HG03439 (cell line): Measurements from ENCODE around the gene WDR70.
"Not testable (repeated sequence)": the region's sequence is repeated elsewhere in the genome, so short reads cannot be mapped to it uniquely, and the experiment has no call there.

Experiments
- ATAC-seq: cut with Tn5 transposase; IDR thresholded peaks from one replicate; pipeline ENCODE4 v1.9.1; 2021; ENCODE audit warnings: mild to moderate bottlenecking, moderate library complexity; ENCODE audit not compliant: unreplicated experiment

The WDR70 gene

DNA sequence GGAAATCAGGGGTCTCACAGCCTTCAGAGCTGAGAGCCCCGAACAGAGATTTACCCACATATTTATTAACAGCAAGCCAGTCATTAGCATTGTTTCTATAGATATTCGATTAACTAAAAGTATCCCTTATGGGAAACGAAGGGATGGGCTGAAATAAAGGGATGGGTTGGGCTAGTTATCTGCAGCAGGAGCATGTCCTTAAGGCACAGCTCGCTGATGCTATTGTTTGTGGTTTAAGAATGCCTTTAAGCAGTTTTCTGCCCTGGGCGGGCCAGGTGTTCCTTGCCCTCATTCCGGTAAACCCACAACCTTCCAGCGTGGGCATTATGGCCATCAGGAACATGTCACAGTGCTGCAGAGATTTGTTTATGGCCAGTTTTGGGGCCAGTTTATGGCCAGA is 74.1 kb downstream of the WDR70 start:
- ATAC-seq, result not testable (repeated sequence)

DNA sequence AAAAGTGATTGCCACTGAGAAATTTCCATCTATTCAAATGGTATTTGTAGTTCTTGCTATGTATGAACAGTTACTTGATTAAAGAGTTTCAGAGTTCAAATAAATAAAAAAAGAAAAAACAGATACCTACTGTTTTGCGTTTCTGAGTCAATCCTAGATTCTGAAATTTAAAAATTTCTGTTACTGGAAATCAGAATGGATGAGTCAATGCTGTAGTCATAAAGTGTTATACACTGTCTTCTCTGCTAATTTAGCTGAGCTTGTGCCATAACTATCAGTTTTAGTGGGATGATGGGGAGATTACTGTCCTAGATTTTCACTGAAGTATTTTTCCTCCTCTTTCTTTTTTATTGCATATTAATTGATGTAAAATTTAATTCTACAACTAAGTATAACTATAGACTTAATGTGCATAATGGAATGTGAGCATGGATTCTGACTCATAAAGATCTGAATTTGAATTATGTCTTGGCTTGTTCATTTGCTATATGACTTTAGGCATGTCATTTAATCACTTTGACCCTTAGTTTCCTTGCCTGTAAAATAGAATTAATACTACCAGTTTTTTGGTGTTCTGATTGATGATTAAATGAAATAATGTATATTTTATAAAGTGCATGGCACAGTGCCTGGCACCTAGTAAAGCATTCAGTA is 75.4 kb downstream of the WDR70 start:
- not testable (repeated sequence) for ATAC-seq

GRCh38 chr5:37463191-37464051 is 84.3 kb downstream of the WDR70 start:
- ATAC-seq, result not testable (repeated sequence)

DNA sequence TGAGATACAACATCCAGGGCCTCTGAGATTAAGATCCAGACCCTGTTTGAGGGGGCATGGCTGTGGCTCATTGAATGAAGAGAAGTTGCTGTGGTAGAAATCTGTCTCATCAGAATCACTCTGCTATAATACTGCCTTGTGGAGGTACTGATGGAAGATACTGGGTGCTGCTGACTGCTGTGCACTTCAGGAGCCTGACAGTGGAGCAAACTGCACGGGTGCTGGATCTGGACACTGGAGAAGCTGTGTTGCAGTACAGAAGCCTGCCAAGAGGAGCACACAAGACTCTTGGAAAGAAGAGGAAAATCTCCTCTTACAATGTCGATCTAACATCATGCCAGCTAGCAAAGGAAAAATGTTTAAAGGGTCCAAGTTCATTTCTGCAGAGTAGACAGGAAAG is 85.5 kb downstream of the WDR70 start:
- not testable (repeated sequence) for ATAC-seq

DNA sequence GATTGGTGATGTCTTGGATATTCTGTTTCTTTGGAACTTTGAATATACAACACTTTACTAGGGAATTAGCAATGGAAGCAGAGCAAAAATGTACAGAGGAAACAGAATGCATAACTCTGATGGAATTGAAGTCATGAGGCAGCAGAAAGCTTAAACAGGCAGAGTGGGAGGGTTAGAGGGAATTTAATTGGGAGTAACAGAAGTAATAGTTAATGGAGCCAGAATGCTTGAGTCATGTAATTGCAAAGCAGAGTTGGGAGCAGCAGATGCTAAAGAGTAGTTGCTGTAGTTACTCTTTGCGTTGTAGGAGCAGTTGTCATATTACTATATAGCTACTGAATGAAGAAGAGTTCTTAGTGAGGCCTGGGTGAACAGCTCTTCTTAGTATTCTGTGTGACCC is 90.3 kb downstream of the WDR70 start:
- not testable (repeated sequence) for ATAC-seq

GRCh38 chr5:37471666-37472197 is 92.6 kb downstream of the WDR70 start:
- no peak for ATAC-seq

DNA sequence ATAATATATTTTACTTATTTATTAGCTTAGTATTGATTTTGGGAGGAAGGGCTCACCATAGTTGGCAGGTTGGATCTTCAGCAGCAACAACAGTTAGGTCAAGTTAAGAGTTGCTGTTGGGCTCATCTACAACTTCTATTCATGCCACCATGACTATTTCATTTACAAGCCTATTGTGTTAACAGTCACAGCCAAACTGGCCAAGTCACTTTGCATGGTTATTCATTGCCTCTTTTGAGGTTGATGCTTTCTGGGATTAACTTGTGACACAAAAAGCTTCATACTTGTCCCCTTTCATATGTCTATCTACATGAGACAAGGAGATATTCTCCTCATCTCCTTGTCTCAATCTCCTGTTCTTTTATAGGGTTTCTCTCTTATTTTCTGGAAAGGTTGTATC is 98.3 kb downstream of the WDR70 start:
- no peak for ATAC-seq

- ATAC-seq, result no peak
Observed at GRCh38 chr5:37478121-37478894, 99.2 kb downstream of the WDR70 start.

DNA sequence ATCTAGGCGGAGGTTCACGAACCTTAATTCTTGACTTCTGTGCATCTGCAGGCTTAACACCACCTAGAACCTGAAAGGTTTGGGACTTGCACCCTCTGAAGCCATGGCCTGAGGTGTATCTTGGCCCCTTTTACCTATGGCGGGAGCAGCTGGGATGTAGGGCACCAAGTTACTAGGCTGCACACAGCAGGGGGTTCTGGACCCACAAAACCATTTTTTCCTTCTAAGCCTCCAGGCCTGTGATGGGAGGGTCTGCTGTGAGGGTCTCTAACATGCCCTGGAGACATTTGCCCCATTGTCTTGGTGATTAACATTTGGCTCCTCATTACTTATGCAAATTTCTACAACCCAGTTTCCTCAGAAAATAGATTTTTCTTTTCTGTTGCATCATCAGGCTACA is 102.3 kb downstream of the WDR70 start:
- not testable (repeated sequence) for ATAC-seq

- no peak for ATAC-seq
Observed at GRCh38 chr5:37490120-37490810, 111.1 kb downstream of the WDR70 start.

DNA sequence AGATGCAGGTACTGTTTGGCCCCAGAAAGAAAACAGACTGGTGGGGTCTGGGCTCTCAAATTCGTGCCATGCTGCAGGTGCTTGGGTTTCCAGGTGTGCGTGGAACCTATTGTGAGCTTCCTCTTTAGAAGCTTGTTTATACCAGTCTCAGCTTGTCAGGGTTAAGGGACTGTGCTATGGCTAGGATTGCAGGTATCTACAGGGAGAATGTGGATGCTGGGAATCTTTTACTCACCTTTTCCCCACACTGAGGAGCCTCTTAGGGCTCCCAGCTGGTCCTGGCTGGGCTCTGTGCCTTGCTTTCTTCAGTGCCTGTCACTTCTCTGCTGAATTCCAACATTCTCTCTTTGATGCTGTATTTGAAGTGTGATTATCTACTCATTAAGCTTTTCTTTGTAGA is 111.8 kb downstream of the WDR70 start:
- ATAC-seq, result no peak

DNA sequence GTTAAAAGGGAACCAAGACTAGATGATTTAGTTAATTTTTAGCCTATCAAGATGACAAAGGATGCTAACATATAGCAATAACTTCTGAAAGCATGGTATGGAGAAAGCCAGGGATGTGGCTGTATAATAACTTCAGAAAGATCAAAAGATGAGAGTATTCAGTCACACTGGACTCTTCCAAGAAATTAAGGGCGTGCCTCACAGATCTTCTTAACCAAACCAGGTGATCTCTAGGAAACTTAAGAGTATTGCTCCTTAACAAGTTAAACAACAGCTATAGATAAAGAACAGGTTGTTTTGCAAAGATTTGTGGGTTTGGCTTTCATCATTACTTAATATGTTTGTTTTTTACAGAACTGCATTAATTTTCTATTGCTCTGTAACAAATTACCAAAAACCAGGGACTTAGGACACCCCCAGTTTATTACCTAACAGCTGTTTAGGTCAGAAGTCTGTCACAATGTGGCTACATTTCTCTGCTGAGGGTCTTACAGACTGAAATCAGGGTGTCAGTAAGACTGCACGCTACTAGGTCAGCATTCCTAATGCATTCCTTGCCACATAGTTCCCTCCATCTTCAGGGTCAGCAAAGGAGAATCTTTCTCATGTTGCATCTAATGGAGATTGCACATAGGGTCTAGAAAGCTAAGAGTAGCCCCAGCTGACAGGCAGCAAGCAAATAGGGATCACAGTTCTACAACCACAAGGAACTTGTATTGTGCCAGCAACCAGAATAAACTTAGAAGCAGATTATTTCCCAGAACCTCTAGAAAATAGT is 113.8 kb downstream of the WDR70 start:
- no peak for ATAC-seq

DNA sequence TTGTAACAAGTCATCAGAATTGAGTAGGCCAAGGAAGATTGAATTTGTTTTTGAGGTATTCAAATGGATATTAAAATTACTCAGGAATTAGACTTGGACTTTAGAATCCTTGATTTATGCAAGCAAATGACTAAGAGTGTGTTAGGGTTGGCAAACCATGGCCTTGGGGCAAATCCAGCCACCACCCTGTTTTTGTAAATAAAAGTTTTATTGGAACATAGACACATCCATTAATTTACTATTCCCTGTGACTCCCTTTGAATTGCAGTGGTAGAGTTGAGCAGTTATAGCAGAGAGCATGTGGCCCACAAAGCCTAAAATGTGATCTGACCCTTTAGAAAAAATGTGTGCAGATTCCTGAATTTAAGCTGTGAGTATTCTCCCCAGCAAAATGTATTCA is 115.6 kb downstream of the WDR70 start:
- no peak for ATAC-seq

- no peak for ATAC-seq
Observed at GRCh38 chr5:37495210-37495609, 116.1 kb downstream of the WDR70 start.

DNA sequence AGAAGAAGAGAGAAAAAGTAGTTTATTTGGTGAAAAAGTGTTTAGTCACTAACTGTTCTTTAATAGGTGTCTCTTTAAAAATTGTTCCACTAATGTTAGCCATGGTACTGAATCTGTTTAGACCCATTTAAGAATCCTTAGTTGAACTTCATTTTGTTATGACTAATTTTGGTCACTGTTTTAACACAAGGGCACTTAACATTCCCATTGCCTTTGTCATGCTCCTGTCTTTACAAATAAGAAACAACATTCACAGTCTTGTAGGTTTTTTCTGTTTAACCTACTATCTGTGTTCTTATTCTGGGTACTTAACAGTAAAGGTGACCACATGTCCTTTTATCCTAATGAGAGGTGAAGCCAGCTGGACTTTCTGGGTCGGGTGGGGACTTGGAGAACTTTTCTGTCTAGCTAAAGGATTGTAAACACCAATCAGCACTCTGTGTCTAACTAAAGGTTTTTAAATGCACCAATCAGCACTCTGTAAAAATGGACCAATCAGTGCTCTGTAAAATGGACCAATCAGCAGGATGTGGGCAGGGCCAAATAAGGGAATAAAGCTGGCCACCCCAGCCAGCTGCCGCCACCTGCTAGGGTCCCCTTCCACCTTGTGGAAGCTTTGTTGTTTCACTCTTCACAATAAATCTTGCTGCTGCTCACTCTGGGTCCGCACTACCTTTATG is 116.7 kb downstream of the WDR70 start:
- ATAC-seq, result no peak

- no peak for ATAC-seq
Observed at GRCh38 chr5:37496902-37497445, 117.9 kb downstream of the WDR70 start.

DNA sequence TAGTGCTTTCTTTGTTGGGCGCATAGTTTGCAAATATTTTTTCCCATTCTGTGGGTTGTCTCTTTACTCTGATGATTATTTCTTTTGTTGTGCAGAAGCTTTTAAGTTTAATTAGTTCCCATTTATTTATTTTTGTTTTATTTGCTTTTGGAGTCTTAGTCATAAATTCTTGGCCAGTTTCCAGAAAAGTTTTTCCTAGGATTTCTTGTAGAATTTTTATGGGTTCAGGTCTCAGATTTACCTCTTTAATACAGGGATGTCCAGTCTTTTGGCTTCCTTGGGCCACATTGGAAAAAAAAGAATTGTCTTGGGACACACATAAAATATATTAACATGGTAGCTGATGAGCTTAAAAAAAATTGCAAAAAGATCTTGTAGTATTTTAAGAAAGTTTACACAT is 122.0 kb downstream of the WDR70 start:
- ATAC-seq, result no peak

GRCh38 chr5:37506241-37506640 is 127.1 kb downstream of the WDR70 start:
- no peak for ATAC-seq

- no peak for ATAC-seq
Observed at GRCh38 chr5:37506722-37507121, 127.6 kb downstream of the WDR70 start.
